Heart right ventricle (tissue), 16 donors: ENCODE results near the gene KLF13. TPM values are rescaled to one million over a fixed set of nuclear protein-coding genes. Genes with fewer than 3 reads are reported as not detected.

Experiments used
- ATAC-seq, 8 donors: fragments of 200-7000 bp; cut with Tn5 transposase; one replicate each; pipeline ENCODE4 v1.9.1; 2020; ENCODE audit warnings: mild to moderate bottlenecking in 8 of 8, moderate library complexity in 8 of 8, moderate number of reproducible peaks in 1 of 8
- DNase-seq, 2 donors: peaks; one replicate each; pipeline ENCODE4 v3.0.0-alpha.2; 2020
- H3K27ac ChIP-seq, 10 donors: fragments of 200-600 bp; sonication (generic) in 2 of 10; one replicate each; pipeline versions ENCODE4 v1.5.0 to v1.8.0; 2020 to 2022; ENCODE audit warnings: mild to moderate bottlenecking in 3 of 10
- H3K27me3 ChIP-seq, 7 donors: fragments of 200-600 bp; one replicate each; pipeline ENCODE4 v1.8.0; 2021 to 2022; ENCODE audit warnings: mild to moderate bottlenecking in 2 of 7
- H3K36me3 ChIP-seq, 9 donors: fragments of 200-600 bp; sonication (generic) in 1 of 9; one replicate each; pipeline versions ENCODE4 v1.5.0 to v1.8.0; 2020 to 2022; ENCODE audit warnings: mild to moderate bottlenecking in 2 of 9
- H3K4me1 ChIP-seq, 9 donors: fragments of 200-600 bp; sonication (generic) in 1 of 9; one replicate each; pipeline versions ENCODE4 v1.5.0 to v1.8.0; 2020 to 2022; ENCODE audit warnings: mild to moderate bottlenecking in 4 of 9
- H3K4me3 ChIP-seq, 10 donors: fragments of 200-600 bp; sonication (generic) in 2 of 10; one replicate each; pipeline versions ENCODE4 v1.5.0 to v1.8.0; 2020 to 2022; ENCODE audit warnings: mild to moderate bottlenecking in 7 of 10, moderate library complexity in 2 of 10
- H3K9me3 ChIP-seq, 11 donors: fragments of 200-600 bp in 10 of 11; sonication (generic) in 2 of 11; one replicate each; pipeline versions ENCODE4 v1.5.0 to v1.8.0; 2013 to 2022; ENCODE audit warnings: mild to moderate bottlenecking in 2 of 11, control low read depth in 1 of 11, moderate library complexity in 1 of 11
- CTCF ChIP-seq, 9 donors: fragments of 200-600 bp; sonication (generic) in 2 of 9; IDR thresholded peaks; one replicate each; pipeline versions ENCODE4 v1.5.0 to v1.8.0; 2021 to 2022; ENCODE audit warnings: antibody characterized with exemption in 9 of 9, mild to moderate bottlenecking in 5 of 9, moderate library complexity in 1 of 9
- WGBS, 2 donors: extraction: QIAGEN DNeasy Blood & Tissue Kit; methylation state at CpG; one replicate each; pipeline ENCODE4 v1.1.7; 2013; ENCODE audit warnings: inconsistent platforms in 1 of 2; 5-methylcytosine and 5-hydroxymethylcytosine counted together
- intact Hi-C, 10 donors: fragments of 100-400 bp; cut with DNase I; formaldehyde crosslinking; loops; one replicate each; pipeline versions ENCODE4 v1.11.1 to v1.14.2; 2022
- polyA plus RNA-seq, 2 donors: library from polyadenylated mRNA; stranded (reverse); fragments of 200-250 nt; gene quantifications; one replicate each; pipeline ENCODE4 v1.2.3, GENCODE V29; 2013
- total RNA-seq, 10 donors: library from RNA; stranded (reverse); fragmentation: NEBNext Ultra II Directional in 3 of 10; extraction: Animal tissue kit (Norgen Biotek cat#: 25700) in 3 of 10; gene quantifications; one replicate each; pipeline versions ENCODE4 v1.2.1 to v1.2.4, GENCODE V29; 2021 to 2023
- donor health status: Arrhythmogenic right ventricular cardiomyopathy.
- donor health status: ischemic (EF 13 %, LVEDD 7.1; RV severe dilation, severe dysfunction).
- donor health status: healthy with polysubstance abuse.
- donor health status: DM: no; HTN: yes; CAD: no.
- donor health status: DM: no; HTN: no; CAD: no.
- donor health status: ischemic (EF 25% LVEDD 6.9; RV normal size, moderate dysfunction).
- donor health status: ischemic (EF 25% LVEDD 5.7; RV mildly dilated, moderate dysfunction).
- donor health status: healthy.
- donor health status: DM: yes; HTN: yes; CAD: no.
- donor health status: Ischemic cardiomyopathy.
- donor health status: ischemic (EF 35%, LVEDD 5.7; RV mildly dilated, moderate dysfunction).
- donor health status: nonischemic (EF 11% LVEDD 7.7; RV severe dilation, severe dysfunction).
- donor health status: DM: yes; HTN: yes; CAD: no.
- donor health status: PGD.
- donor health status: ischemic (EF 29% LVEDD 5.4; RV normal size, mild dysfunction).
- donor health status: nonischemic (EF 23%, LVEDD 6.1; RV moderate dilation, normal function).

The KLF13 gene
- total and polyA plus RNA-seq, 12 donors: 28.4 to 101 (median 45.0) TPM

DNA sequence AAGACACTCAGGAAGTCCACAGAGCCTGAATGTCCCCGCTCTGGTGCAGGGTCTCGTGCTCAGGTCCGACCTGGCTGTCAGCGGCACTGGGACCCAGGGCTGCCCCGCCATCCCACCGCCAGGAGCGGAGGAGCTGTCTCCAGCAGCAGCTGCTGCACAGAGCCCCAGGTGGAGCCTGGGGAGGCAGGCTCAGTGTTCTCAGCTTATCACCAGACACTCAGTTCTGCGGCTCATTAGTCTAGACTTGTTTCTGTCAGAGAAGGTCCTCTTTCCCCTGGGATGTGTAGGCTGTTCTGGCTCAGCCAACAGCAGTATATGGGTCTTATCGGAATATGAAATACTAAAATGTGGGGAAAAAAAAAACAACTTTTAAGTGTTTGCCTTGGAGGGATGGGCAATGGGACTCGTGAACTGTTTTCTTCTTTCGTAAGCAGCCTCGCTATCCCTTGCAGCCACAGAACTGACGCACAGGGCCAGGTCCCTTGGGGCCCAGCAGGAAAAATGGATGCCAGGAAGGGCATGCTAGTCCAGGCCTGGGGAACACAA lies 75.9 kb downstream of the KLF13 start:
- DNase-seq: peak; percentile 75 to 76
- peak; percentile 62 to 86 (median 78) for ATAC-seq
- no peak for TF ChIP-seq CTCF (IDR thresholded peaks at IDR 0.05)
- Histone ChIP-seq H3K9me3 (no peaks in the 10 kb centered on the region), H3K4me1 (peaks cover 12 to 58% (median 26%) of the 10 kb centered on the region in 9 donors), H3K27ac (peak overlapping the region; percentile 24 to 73 (median 66)), H3K36me3 (no peaks in the 10 kb centered on the region), H3K27me3 (no peaks in the 10 kb centered on the region), H3K4me3 (no peak overlapping the region)
- intact Hi-C loops: loop anchor here in 2 of 10 donors (5.0 to 10.0 kb wide), 2 partner anchors 35 to 188 kb away; no protein-coding TSS in a partner anchor
- WGBS, 2 donors: 59 to 60% methylated on average over 13 of the region's 13 CpGs

DNA sequence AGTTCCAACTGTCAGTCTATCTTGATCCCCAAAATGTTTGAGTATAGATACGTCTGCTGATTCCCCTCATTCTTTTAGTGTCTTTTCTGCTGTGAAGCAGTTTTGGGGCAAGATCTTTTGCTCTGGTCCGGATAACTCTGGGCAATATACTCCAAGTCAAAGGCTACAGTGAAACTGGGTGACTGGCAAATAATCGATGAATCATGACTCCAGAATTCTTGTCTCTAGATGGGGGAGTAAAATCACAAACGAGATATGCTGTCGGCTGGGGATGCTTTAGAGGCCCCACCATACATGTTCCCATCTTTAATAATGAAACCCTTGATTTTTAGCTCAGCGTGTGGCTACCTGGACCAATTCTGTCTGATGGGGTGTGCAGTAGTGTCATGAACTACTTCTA lies 76.5 kb downstream of the KLF13 start:
- peak overlapping the region in 9 of 10 donors; percentile 26 to 73 (median 64) for H3K27ac ChIP-seq
- WGBS, 2 donors: 83 to 87% methylated on average over 6 of the region's 6 CpGs
- ATAC-seq: no peak

DNA sequence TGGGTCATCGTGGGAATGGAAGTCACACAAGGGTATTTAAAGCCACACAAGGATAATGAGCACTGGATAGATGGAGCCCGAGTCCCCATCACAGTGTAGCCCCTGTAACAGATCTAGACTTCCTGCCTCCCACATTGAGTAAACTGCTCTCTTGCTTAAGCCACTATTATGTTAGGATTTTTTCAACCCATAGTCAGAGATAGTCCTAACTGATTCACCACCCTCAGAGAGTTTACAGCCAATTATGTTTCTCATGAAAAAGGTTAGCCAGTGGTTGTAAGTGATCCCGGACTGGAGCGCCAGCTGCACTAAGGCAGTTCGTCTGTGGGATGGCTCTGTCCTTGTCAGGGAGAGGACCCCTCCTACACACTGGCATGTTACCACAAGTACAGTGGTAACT lies 77.0 kb downstream of the KLF13 start:
- no peak for ATAC-seq
- intact Hi-C loops: loop anchor here in 2 of 10 donors (5.0 to 10.0 kb wide), 2 partner anchors 34 to 189 kb away; no protein-coding TSS in a partner anchor
- 92 to 97% methylated on average over 5 of the region's 5 CpGs for WGBS, 2 donors

More for the DNA sequence above, 76.5 kb downstream of the KLF13 start:
- Histone ChIP-seq H3K4me1 (peaks cover 6 to 55% (median 21%) of the 10 kb centered on the region in 9 donors), H3K9me3 (peaks cover 0 to 2% (median 0%) of the 10 kb centered on the region in 11 donors), H3K36me3 (no peaks in the 10 kb centered on the region), H3K4me3 (no peak overlapping the region), H3K27me3 (no peaks in the 10 kb centered on the region)
- DNase-seq: no peak
- intact Hi-C loops: loop anchor here in 2 of 10 donors (5.0 to 10.0 kb wide), 2 partner anchors 34 to 188 kb away; no protein-coding TSS in a partner anchor
- no peak for TF ChIP-seq CTCF (IDR thresholded peaks at IDR 0.05)

GRCh38 chr15:31404345-31404744 lies 77.7 kb downstream of the KLF13 start:
- Histone ChIP-seq H3K36me3 (no peaks in the 10 kb centered on the region), H3K9me3 (peaks cover 0 to 14% (median 0%) of the 10 kb centered on the region in 11 donors), H3K27ac (peak overlapping the region in 1 of 10 donors; percentile 70), H3K4me3 (no peak overlapping the region), H3K27me3 (no peaks in the 10 kb centered on the region), H3K4me1 (peaks cover 0 to 42% (median 12%) of the 10 kb centered on the region in 9 donors)
- 94 to 97% methylated on average over 3 of the region's 3 CpGs for WGBS, 2 donors
- DNase-seq: no peak
- TF ChIP-seq CTCF (IDR thresholded peaks at IDR 0.05): no peak
- no peak for ATAC-seq
- intact Hi-C loops: loop anchor here in 2 of 10 donors (5.0 to 10.0 kb wide), 2 partner anchors 33 to 190 kb away; no protein-coding TSS in a partner anchor

More for the DNA sequence above, 77.0 kb downstream of the KLF13 start:
- Histone ChIP-seq H3K27me3 (no peaks in the 10 kb centered on the region), H3K4me1 (peaks cover 1 to 50% (median 16%) of the 10 kb centered on the region in 9 donors), H3K4me3 (no peak overlapping the region), H3K27ac (peak overlapping the region in 3 of 10 donors; percentile 44 to 73 (median 70)), H3K36me3 (no peaks in the 10 kb centered on the region), H3K9me3 (peaks cover 0 to 7% (median 0%) of the 10 kb centered on the region in 11 donors)
- DNase-seq: no peak
- TF ChIP-seq CTCF (IDR thresholded peaks at IDR 0.05): no peak
